HG03025 (cell line): Measurements from ENCODE around the gene OR1F1.
"Not testable (repeated sequence)": the region's sequence is repeated elsewhere in the genome, so short reads cannot be mapped to it uniquely, and the experiment has no call there.

Experiments used
- ATAC-seq: cut with Tn5 transposase; IDR thresholded peaks from one replicate; pipeline ENCODE4 v1.9.1; 2021; ENCODE audit warnings: mild to moderate bottlenecking, moderate library complexity; ENCODE audit not compliant: unreplicated experiment, low FRiP score

OR1F1 gene

GRCh38 chr16:3171855-3172593 lies 16.0 kb upstream of the OR1F1 start:
- ATAC-seq: no peak

- ATAC-seq: no peak
These were observed 13.9 kb upstream of the OR1F1 start for GRCh38 chr16:3173892-3174617.

GRCh38 chr16:3174618-3175148 lies 13.3 kb upstream of the OR1F1 start:
- ATAC-seq: no peak

- no peak for ATAC-seq
These were observed 12.6 kb upstream of the OR1F1 start for GRCh38 chr16:3175157-3176093.

- ATAC-seq: no peak
These were observed 8.4 kb upstream of the OR1F1 start for GRCh38 chr16:3179651-3180050.

- no peak for ATAC-seq
These were observed 7.5 kb upstream of the OR1F1 start for GRCh38 chr16:3180445-3180878.

- ATAC-seq: not testable (repeated sequence)
These were observed 5.8 kb upstream of the OR1F1 start for GRCh38 chr16:3182293-3182607.

- ATAC-seq: no peak
These were observed 5.2 kb upstream of the OR1F1 start for GRCh38 chr16:3182608-3183444.

GRCh38 chr16:3183445-3184139 lies 4.4 kb upstream of the OR1F1 start:
- ATAC-seq: no peak

- no peak for ATAC-seq
These were observed 886 bp upstream of the OR1F1 start for GRCh38 chr16:3186946-3187690.

GRCh38 chr16:3188675-3188924 lies 596 bp downstream of the OR1F1 start:
- ATAC-seq: no peak

- no peak for ATAC-seq
These were observed 1.2 kb downstream of the OR1F1 start for GRCh38 chr16:3188925-3189825.

GRCh38 chr16:3189869-3190268 lies 1.9 kb downstream of the OR1F1 start:
- no peak for ATAC-seq

GRCh38 chr16:3190949-3191353 lies 2.9 kb downstream of the OR1F1 start:
- ATAC-seq: no peak

GRCh38 chr16:3192476-3193019 lies 4.5 kb downstream of the OR1F1 start:
- no peak for ATAC-seq

GRCh38 chr16:3193221-3194212 lies 5.5 kb downstream of the OR1F1 start:
- ATAC-seq: no peak
